CD8-positive, alpha-beta memory T cell (primary cell): ENCODE measurements around the gene NOM1. TPM values are rescaled to one million over a fixed set of nuclear protein-coding genes. Genes with fewer than 3 reads are reported as not detected.

Experiments
- CTCF ChIA-PET: fragments of 350-600 bp; sonication (Branson Sonifier 250); formaldehyde crosslinking; loops from one replicate; lab custom pipeline; 2021; ENCODE audit warnings: antibody characterized with exemption; lab: Charles Lee
- POLR2A ChIA-PET: fragments of 350-600 bp; sonication (Branson Sonifier 250); formaldehyde crosslinking; loops from one replicate; lab custom pipeline; 2021; ENCODE audit warnings: antibody characterized with exemption; lab: Charles Lee
- DNase-seq, 5 donors: peaks; one replicate each; pipeline versions ENCODE4 v3.0.0 to v3.0.0-alpha.2; 2020 to 2022; ENCODE audit warnings: mixed read lengths in 1 of 5
- H3K27ac ChIP-seq: one replicate; pipeline ENCODE4 v1.7.0; 2013; ENCODE audit warnings: low read depth, mild to moderate bottlenecking, low read length, moderate library complexity
- H3K27me3 ChIP-seq: 2 replicates; pipeline ENCODE4 v1.7.0; 2013; ENCODE audit warnings: low read length, mild to moderate bottlenecking; ENCODE audit not compliant: insufficient read depth, poor library complexity, severe bottlenecking
- H3K36me3 ChIP-seq: 2 replicates; pipeline ENCODE4 v1.7.0; 2013; ENCODE audit warnings: mild to moderate bottlenecking, low read length, moderate library complexity; ENCODE audit not compliant: insufficient read depth
- H3K4me1 ChIP-seq: 2 replicates; pipeline ENCODE4 v1.7.0; 2013; ENCODE audit warnings: mild to moderate bottlenecking, low read length, moderate library complexity; ENCODE audit not compliant: insufficient read depth
- H3K4me3 ChIP-seq: 2 replicates; pipeline ENCODE4 v1.7.0; 2013; ENCODE audit warnings: mild to moderate bottlenecking, low read length
- H3K9me3 ChIP-seq: 2 replicates; pipeline ENCODE4 v1.7.0; 2013; ENCODE audit warnings: mild to moderate bottlenecking, low read length
- H3K27ac Mint-ChIP-seq, 8 donors: one replicate each; pipeline ENCODE4 v1.8.0; 2020 to 2021; ENCODE audit warnings: mixed read lengths in 8 of 8, mild to moderate bottlenecking in 6 of 8, inconsistent platforms in 3 of 8, moderate library complexity in 3 of 8
- H3K27me3 Mint-ChIP-seq, 2 donors: one replicate each; pipeline ENCODE4 v1.8.0; 2020 to 2021; ENCODE audit warnings: mixed read lengths in 2 of 2, mild to moderate bottlenecking in 1 of 2, moderate library complexity in 1 of 2
- H3K36me3 Mint-ChIP-seq, 3 donors: one replicate each; pipeline ENCODE4 v1.8.0; 2020 to 2021; ENCODE audit warnings: mixed read lengths in 3 of 3, inconsistent platforms in 1 of 3, mild to moderate bottlenecking in 1 of 3
- H3K4me1 Mint-ChIP-seq, 3 donors: one replicate each; pipeline ENCODE4 v1.8.0; 2020 to 2021; ENCODE audit warnings: mixed read lengths in 3 of 3, inconsistent platforms in 1 of 3, mild to moderate bottlenecking in 1 of 3
- H3K4me3 Mint-ChIP-seq, 7 donors: one replicate each; pipeline ENCODE4 v1.8.0; 2020 to 2021; ENCODE audit warnings: mixed read lengths in 7 of 7, mild to moderate bottlenecking in 6 of 7, moderate library complexity in 4 of 7, inconsistent platforms in 2 of 7
- H3K9me3 Mint-ChIP-seq, 5 donors: one replicate each; pipeline ENCODE4 v1.8.0; 2020 to 2022; ENCODE audit warnings: mixed read lengths in 5 of 5, mild to moderate bottlenecking in 3 of 5, moderate library complexity in 2 of 5, inconsistent platforms in 1 of 5
- polyA plus RNA-seq: library from polyadenylated mRNA; unstranded; fragments of 300-500 nt; fragmentation: Illumina TruSeq; gene quantifications from one replicate; pipeline ENCODE4 v1.2.3, GENCODE V29; 2021
- total RNA-seq, 2 experiments: library from RNA; stranded (reverse); gene quantifications; one replicate each; pipeline ENCODE4 v1.2.3, GENCODE V29; 2021

NOM1 gene
- total and polyA plus RNA-seq, 3 experiments from 2014 or later, result 9.8 to 34.3 (median 34.2) TPM

DNA sequence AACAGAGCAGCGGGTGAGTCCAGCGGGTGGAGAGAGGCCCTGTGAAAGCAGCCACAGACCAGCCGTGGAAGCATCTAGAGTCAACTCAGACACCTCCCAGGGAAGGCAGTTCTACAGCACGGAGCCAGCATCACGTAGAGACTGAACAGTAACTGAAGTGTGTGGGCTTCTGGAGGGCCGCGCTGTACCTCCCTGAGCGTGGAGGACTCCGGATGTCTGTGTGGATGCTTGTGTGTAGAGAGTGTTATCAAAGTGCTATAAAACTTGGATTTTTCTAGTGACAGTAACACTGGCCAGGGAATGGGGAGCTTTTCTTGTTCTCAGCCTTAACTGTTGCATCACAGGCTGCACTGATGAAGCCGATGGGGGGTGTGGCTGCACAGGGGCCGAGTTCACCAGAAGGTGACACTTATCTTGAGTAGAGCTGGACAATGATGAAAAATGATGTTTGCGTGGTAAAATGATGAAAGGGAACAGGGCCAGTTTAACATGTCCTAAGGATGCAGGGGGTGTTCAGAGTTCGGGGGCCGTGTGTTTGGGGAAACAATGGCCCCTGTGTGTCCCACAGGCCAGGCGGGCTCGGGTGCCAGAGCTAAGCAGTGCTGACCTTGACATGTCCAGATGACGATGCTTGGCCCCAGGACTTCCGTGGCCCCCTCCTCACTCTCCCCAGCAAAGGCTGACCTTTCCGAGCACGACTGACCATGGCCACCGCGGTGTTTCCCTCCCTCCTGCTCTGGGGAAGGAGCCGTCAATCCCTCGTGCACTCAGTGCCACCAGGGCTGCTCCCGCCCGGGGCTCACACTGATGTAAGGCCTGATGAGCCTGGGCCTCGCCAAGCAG lies 39.1 kb downstream of the NOM1 start:
- no peaks in the 10 kb centered on the region for H3K4me1 Mint-ChIP-seq
- no peak overlapping the region for H3K4me3 ChIP-seq
- POLR2A ChIA-PET, result no interaction called here
- H3K9me3 ChIP-seq, result no peaks in the 10 kb centered on the region
- CTCF ChIA-PET, result no interaction called here
- no peaks in the 10 kb centered on the region for H3K36me3 Mint-ChIP-seq
- H3K27me3 Mint-ChIP-seq, result peaks cover 7 to 23% of the 10 kb centered on the region in 2 donors
- no peaks in the 10 kb centered on the region for H3K36me3 ChIP-seq
- H3K27ac Mint-ChIP-seq, result no peak overlapping the region
- no peak overlapping the region for H3K27ac ChIP-seq
- H3K4me1 ChIP-seq, result no peaks in the 10 kb centered on the region
- DNase-seq, result no peak
- no peaks in the 10 kb centered on the region for H3K27me3 ChIP-seq
- no peak overlapping the region for H3K4me3 Mint-ChIP-seq
- no peaks in the 10 kb centered on the region for H3K9me3 Mint-ChIP-seq

DNA sequence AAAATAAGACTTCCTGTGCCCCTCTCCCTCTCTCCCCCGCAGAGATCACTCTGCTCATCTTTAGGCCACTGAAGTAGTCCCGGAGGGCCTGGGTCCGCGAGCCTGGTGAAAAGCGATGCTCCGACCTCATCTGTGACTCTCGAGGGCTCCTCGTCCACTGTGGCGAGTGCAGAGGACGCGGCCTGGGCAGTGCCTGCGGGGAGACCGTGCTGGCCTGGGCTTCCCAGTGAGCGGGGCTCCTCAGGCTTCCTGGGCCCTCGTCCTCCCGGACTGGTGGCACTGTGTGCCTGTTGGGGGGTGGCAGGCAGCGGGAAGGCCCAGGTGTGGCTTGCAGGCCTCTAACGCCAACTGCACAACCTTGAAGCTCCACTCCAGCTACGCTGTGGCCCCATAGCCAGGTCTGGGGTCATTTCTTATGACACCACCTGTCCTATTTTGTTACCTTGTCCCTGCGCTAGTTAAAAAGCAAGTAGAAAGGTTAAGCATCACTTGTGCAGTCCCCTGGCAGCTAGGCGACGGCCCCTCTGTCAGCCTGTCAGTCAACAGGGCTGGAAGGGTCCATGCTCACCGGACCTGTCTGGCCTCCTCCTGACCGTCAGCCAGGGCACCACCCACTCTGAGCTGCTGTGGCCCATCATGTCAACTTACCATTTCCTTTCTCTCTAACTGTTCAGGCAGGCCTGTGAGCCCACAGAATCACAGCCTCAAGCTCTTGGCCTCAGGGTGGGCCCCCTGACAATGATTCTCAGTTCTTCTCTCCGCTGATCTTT lies 40.4 kb downstream of the NOM1 start:
- Histone ChIP-seq H3K27me3 (no peaks in the 10 kb centered on the region), H3K4me1 (no peaks in the 10 kb centered on the region), H3K36me3 (no peaks in the 10 kb centered on the region), H3K27ac (no peak overlapping the region), H3K4me3 (no peak overlapping the region), H3K9me3 (no peaks in the 10 kb centered on the region)
- POLR2A ChIA-PET, result no interaction called here
- H3K27me3 Mint-ChIP-seq, result peaks cover 7 to 32% of the 10 kb centered on the region in 2 donors
- CTCF ChIA-PET, result no interaction called here
- no peaks in the 10 kb centered on the region for H3K9me3 Mint-ChIP-seq
- H3K4me3 Mint-ChIP-seq, result no peak overlapping the region
- DNase-seq, result no peak
- H3K27ac Mint-ChIP-seq, result no peak overlapping the region
- no peaks in the 10 kb centered on the region for H3K4me1 Mint-ChIP-seq
- H3K36me3 Mint-ChIP-seq, result no peaks in the 10 kb centered on the region

GRCh38 chr7:156993021-156993924 lies 43.8 kb downstream of the NOM1 start:
- Mint-ChIP-seq H3K27me3 (peaks cover 23 to 63% of the 10 kb centered on the region in 2 donors), H3K4me1 (no peaks in the 10 kb centered on the region), H3K36me3 (no peaks in the 10 kb centered on the region), H3K4me3 (no peak overlapping the region), H3K9me3 (no peaks in the 10 kb centered on the region), H3K27ac (peak overlapping the region in 1 of 8 donors; percentile 36)
- H3K4me3 ChIP-seq, result no peak overlapping the region
- H3K27ac ChIP-seq, result no peak overlapping the region
- no peaks in the 10 kb centered on the region for H3K36me3 ChIP-seq
- ChIA-PET POLR2A (no interaction called here), CTCF (no interaction called here)
- H3K4me1 ChIP-seq, result no peaks in the 10 kb centered on the region
- H3K27me3 ChIP-seq, result peaks cover 14% of the 10 kb centered on the region
- DNase-seq, result no peak
- H3K9me3 ChIP-seq, result no peaks in the 10 kb centered on the region

GRCh38 chr7:156993925-156994235 lies 44.4 kb downstream of the NOM1 start:
- Histone ChIP-seq H3K4me1 (peaks cover 2% of the 10 kb centered on the region), H3K27me3 (peaks cover 21% of the 10 kb centered on the region), H3K9me3 (no peaks in the 10 kb centered on the region), H3K4me3 (no peak overlapping the region), H3K36me3 (no peaks in the 10 kb centered on the region), H3K27ac (no peak overlapping the region)
- ChIA-PET POLR2A (no interaction called here), CTCF (no interaction called here)
- DNase-seq, result no peak
- peaks cover 0 to 1% (median under 1%) of the 10 kb centered on the region in 3 donors for H3K4me1 Mint-ChIP-seq
- no peaks in the 10 kb centered on the region for H3K36me3 Mint-ChIP-seq
- no peak overlapping the region for H3K4me3 Mint-ChIP-seq
- H3K27ac Mint-ChIP-seq, result peak overlapping the region in 1 of 8 donors; percentile 36
- H3K27me3 Mint-ChIP-seq, result peaks cover 29 to 69% of the 10 kb centered on the region in 2 donors
- no peaks in the 10 kb centered on the region for H3K9me3 Mint-ChIP-seq

DNA sequence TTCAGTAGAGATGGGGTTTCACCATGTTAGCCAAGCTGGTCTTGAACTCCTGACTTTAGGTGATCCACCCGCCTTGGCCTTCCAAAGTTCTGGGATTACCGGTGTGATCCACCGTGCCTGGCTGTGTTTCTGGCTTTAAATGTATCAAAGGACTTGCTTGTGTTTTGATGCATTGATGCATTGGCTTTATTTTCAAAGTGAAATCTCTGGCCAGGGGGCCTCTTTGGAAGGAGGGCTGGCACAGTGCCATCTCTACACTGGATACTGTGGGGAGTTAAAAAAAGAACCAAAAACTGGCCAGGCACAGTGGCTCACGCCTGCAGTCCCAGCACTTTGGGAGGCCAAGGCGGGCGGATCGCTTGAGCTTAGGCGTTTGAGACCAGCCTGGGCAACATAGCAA lies 44.9 kb downstream of the NOM1 start:
- ChIA-PET CTCF (no interaction called here), POLR2A (no interaction called here)
- Mint-ChIP-seq H3K4me3 (no peak overlapping the region), H3K36me3 (no peaks in the 10 kb centered on the region), H3K9me3 (no peaks in the 10 kb centered on the region), H3K27ac (no peak overlapping the region), H3K4me1 (peaks cover 5 to 6% (median 6%) of the 10 kb centered on the region in 3 donors), H3K27me3 (peaks cover 35 to 72% of the 10 kb centered on the region in 2 donors)
- H3K4me3 ChIP-seq, result no peak overlapping the region
- H3K27ac ChIP-seq, result no peak overlapping the region
- H3K27me3 ChIP-seq, result peaks cover 25% of the 10 kb centered on the region
- H3K9me3 ChIP-seq, result no peaks in the 10 kb centered on the region
- no peak for DNase-seq
- no peaks in the 10 kb centered on the region for H3K36me3 ChIP-seq
- peaks cover 6% of the 10 kb centered on the region for H3K4me1 ChIP-seq

- H3K27me3 ChIP-seq, result peaks cover 43% of the 10 kb centered on the region
Measured at GRCh38 chr7:156998988-156999957, 49.8 kb downstream of the NOM1 start.

More at GRCh38 chr7:156998988-156999957, 49.8 kb downstream of the NOM1 start:
- Mint-ChIP-seq H3K27ac (no peak overlapping the region), H3K27me3 (peaks cover 56 to 81% of the 10 kb centered on the region in 2 donors), H3K36me3 (peaks cover 0 to 2% (median 0%) of the 10 kb centered on the region in 3 donors), H3K4me1 (peaks cover 19 to 35% (median 23%) of the 10 kb centered on the region in 3 donors), H3K4me3 (peak overlapping the region; percentile 56 to 83 (median 65)), H3K9me3 (no peaks in the 10 kb centered on the region)
- CTCF ChIA-PET, result no interaction called here
- Histone ChIP-seq H3K9me3 (no peaks in the 10 kb centered on the region), H3K4me1 (peaks cover 20% of the 10 kb centered on the region), H3K4me3 (no peak overlapping the region), H3K36me3 (no peaks in the 10 kb centered on the region), H3K27ac (no peak overlapping the region)
- no peak for DNase-seq
- POLR2A ChIA-PET, result no interaction called here
